NCI-H1694 treated with DMSO at 0.1 percent for 48 hours (cell line): Measurements from ENCODE around the gene EML3.
"Not testable (repeated sequence)": the region's sequence is repeated elsewhere in the genome, so short reads cannot be mapped to it uniquely, and the experiment has no call there.

Source experiments
- DNase-seq: peaks from one replicate; lab custom pipeline; 2025; lab: John Stamatoyannopoulos, UW

Gene EML3

DNA sequence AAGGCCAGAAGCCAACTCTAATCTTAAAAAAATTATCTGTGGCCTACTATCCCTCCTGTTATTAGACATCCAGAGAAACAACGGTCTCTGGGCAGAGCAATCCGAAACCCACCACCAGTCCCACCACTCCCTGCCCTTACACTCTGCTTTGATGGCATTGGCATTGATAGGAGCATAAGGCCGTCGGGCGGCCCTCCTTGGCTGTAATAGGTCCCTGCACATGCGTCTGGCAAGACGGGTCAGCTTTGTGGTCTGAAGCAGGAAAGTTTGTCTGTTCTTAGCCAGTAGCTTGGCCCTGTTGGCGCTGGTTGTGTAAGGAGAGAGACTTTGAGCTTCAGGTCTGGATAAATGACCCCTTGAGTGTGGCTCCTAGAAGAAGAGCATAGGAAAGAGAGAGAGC is 17.5 kb downstream of the EML3 start:
- no peak for DNase-seq

- peak; percentile 28 for DNase-seq
These were observed 19.0 kb downstream of the EML3 start for GRCh38 chr11:62593434-62594044.

GRCh38 chr11:62592989-62593421 is 19.6 kb downstream of the EML3 start:
- no peak for DNase-seq

- DNase-seq, result no peak
These were observed 20.3 kb downstream of the EML3 start for GRCh38 chr11:62592146-62592815.

GRCh38 chr11:62591448-62592145 is 21.0 kb downstream of the EML3 start, which contains the start of gene TUT1:
Gene TUT1, minus strand, starts transcription at chr11:62591523. Its CDS starts 38 bp downstream, at chr11:62591485.
- DNase-seq, result peak; percentile 98

- DNase-seq, result no peak
These were observed 23.5 kb downstream of the EML3 start for GRCh38 chr11:62588966-62589637.

- DNase-seq, result not testable (repeated sequence)
These were observed 27.2 kb downstream of the EML3 start for GRCh38 chr11:62585356-62585755.

DNA sequence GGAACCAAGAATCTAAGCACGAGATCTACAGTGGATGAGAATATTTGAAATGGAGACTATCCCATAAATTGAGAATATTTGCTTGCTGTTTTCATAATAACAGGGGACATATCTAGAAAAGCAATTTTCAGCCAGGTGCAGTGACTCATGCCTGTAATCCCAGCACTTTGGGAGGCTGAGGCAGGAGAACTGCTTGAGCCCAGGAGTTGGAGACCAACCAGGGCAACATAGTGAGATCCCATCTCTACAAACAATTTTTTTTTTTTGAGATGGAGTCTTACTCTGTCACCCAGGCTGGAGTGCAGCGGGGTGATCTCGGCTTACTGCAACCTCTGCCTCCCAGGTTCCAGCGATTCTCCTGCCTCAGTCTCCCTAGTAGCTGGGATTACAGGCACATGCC is 30.8 kb downstream of the EML3 start:
- not testable (repeated sequence) for DNase-seq

DNA sequence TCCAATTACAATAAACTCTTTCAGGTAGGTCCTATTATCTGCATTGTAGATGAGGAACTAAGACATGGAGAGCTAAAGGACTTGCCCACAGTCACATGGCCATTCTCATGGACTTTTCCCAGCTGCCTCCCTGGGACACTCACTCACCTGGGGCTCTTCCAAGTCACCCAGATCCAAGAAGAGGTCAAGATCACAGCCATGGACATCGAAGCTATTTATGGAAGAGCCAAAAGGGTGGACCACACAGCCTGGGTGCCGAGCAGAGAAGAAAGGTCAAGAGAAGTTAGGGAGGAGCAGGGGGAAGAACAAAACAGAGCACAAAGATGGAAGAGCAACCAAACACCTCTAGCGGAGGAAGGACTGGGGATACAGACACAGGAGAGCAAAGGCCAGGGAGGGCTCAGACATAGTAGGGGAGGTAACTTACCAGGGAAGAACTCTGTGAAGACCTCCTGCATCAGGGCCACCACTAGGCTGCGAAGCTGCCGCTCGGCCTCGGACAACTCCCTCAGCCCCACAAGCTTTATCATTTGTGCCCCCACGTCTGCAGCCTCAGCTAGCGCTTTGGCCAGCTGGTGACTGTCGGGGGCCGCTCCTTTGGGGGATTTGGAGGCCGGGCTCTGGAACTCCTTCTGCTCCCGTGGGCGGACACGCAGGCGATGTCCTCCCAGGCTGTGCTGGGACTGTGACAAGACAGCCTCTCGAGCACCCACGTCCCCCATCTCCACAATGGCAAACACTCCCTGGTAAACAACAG is 31.4 kb downstream of the EML3 start:
- DNase-seq, result no peak

DNA sequence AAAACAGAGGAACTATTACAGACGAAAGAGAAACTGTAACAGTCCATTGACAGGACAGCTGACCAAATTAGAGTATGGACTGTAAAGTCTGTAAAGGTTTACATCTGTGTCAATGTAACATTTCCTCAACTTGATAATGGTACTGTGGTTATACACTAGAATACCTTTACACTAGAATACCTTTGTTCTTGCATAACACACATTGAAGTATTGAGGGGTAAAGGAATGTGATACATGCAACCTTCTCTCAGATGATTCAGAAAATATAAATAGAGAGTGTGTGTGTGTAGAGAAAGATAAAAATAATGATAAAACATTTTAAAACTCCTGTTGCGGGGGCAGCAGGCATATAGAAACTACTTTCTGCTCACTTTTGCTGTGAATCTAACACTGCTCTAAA is 33.3 kb downstream of the EML3 start:
- DNase-seq, result no peak

GRCh38 chr11:62578541-62578940 is 34.0 kb downstream of the EML3 start:
- no peak for DNase-seq

DNA sequence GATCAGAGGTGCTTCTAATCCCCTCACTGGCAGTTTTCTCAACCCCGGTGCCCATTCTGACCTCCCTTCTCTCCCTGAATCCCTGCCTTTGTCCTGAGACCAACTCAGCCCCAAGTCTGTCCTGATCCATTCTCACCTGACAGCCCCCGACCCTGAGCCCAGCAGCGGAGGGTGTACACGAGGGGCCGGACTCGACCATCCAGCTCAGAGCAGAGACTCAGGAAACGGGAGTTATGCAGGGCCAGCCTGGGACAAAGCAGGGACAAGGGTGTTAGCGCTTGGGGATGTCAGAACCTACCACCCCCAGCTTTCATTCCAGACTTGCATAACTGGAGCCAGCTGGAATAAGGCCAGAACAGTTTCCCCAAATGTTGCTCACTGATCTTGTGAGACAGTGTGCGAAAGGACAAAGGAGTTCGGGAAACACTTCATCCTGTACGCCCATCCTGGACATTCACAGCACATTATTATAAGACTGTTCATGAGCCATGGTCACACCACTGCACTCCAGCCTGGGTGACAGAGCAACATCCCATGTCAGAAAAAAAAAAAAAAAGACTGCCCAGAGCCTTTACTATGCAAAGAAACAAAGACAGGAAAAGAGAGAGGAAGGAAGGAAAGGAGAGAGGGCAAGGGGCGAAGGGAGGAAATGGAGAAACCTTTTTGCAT is 35.4 kb downstream of the EML3 start:
- no peak for DNase-seq

- no peak for DNase-seq
These were observed 36.7 kb downstream of the EML3 start for GRCh38 chr11:62575837-62576236.

- DNase-seq, result no peak
These were observed 37.4 kb downstream of the EML3 start for GRCh38 chr11:62575156-62575555.

GRCh38 chr11:62574363-62575071 is 38.1 kb downstream of the EML3 start:
- no peak for DNase-seq

GRCh38 chr11:62573592-62574362 is 38.8 kb downstream of the EML3 start, which contains the start of gene EEF1G:
Gene EEF1G, minus strand, starts transcription at chr11:62573891. Its CDS starts 49 bp downstream, at chr11:62573842.
- peak; percentile 98 for DNase-seq

- no peak for DNase-seq
These were observed 39.5 kb downstream of the EML3 start for GRCh38 chr11:62573006-62573591.

GRCh38 chr11:62572431-62572830 is 40.1 kb downstream of the EML3 start:
- DNase-seq, result no peak

- not testable (repeated sequence) for DNase-seq
These were observed 41.1 kb downstream of the EML3 start for GRCh38 chr11:62571493-62571892.
